HepG2 (cell line): ENCODE results near the gene EIF4G3. TPM values are rescaled to one million over a fixed set of nuclear protein-coding genes. Genes with fewer than 3 reads are reported as not detected.

Source experiments
- ATAC-seq: fragments of 200-7000 bp; cut with Tn5 transposase; 3 replicates; pipeline ENCODE4 v1.9.1; 2020; ENCODE audit warnings: mild to moderate bottlenecking, moderate library complexity
- BruUV-seq: library from RNA; stranded (reverse); fragments of 400-500 nt; replicated peaks from 2 replicates; lab custom pipeline; 2021; lab: Mats Ljungman, UMichigan
- CTCF ChIA-PET: fragments of 300-600 bp; formaldehyde crosslinking; extraction: SDS; loops from one replicate; lab custom pipeline; 2021; ENCODE audit warnings: low total read pairs, inconsistent platforms, low intra/inter-chr PET ratio; lab: Yijun Ruan, JAX
- POLR2A ChIA-PET: fragments of 350-600 bp; sonication (Branson Sonifier 250); formaldehyde crosslinking; loops from one replicate; lab custom pipeline; 2020; ENCODE audit warnings: antibody characterized with exemption, inconsistent platforms; lab: Yijun Ruan, JAX
- DNase-seq: peaks from one replicate; pipeline ENCODE4 v3.0.0-alpha.2; 2015; ENCODE audit warnings: low spot score
- FAIRE-seq: peaks from 3 replicates; lab custom pipeline; 2011; peaks lifted over from hg19 to GRCh38; lab: Jason Lieb, UNC
- H2AFZ ChIP-seq: one replicate; pipeline ENCODE4 v1.6.1; 2011; ENCODE audit warnings: low read length, inconsistent platforms
- H3K27ac ChIP-seq: fragments of 300-600 bp; 3 replicates; pipeline ENCODE4 v1.8.0; 2011; ENCODE audit warnings: mixed run types, mild to moderate bottlenecking, mixed read lengths, low read length, inconsistent platforms; ENCODE audit not compliant: insufficient read depth; ENCODE audit errors: extremely low read length
- H3K27me3 ChIP-seq, 2 experiments: fragments of 200-600 bp in 1 of 2; 2 replicates in 1 of 2; 3 replicates in 1 of 2; pipeline versions ENCODE4 v1.6.0 to v1.8.0; 2011; ENCODE audit warnings: low read length in 2 of 2, mild to moderate bottlenecking in 2 of 2, moderate library complexity in 2 of 2, inconsistent platforms in 1 of 2; ENCODE audit not compliant: insufficient read depth in 2 of 2, control insufficient read depth in 1 of 2
- H3K36me3 ChIP-seq, 2 experiments: fragments of 200-600 bp in 1 of 2; replicated peaks in 1 of 2; 2 replicates in 1 of 2; 3 replicates in 1 of 2; pipeline versions ENCODE4 v1.5.1 to v1.8.0; 2011; ENCODE audit warnings: low read length in 2 of 2, inconsistent platforms in 1 of 2; ENCODE audit not compliant: insufficient read depth in 2 of 2, control insufficient read depth in 1 of 2
- H3K4me1 ChIP-seq: 2 replicates; pipeline ENCODE4 v1.5.1; 2012; ENCODE audit warnings: low read length, inconsistent platforms; ENCODE audit not compliant: insufficient read depth
- H3K4me2 ChIP-seq: 2 replicates; pipeline ENCODE4 v1.6.0; 2011; ENCODE audit warnings: low read depth, low read length, inconsistent platforms
- H3K4me3 ChIP-seq, 3 experiments: fragments of 200-600 bp in 1 of 3; sonication (generic), shearing (Covaris generic) in 1 of 3; replicated peaks in 1 of 3; 2 replicates each; pipeline ENCODE4 v1.5.1; 2011 to 2016; ENCODE audit warnings: low read length in 3 of 3, inconsistent platforms in 2 of 3, low read depth in 2 of 3, mild to moderate bottlenecking in 2 of 3, control low read depth in 1 of 3, mixed read lengths in 1 of 3; ENCODE audit not compliant: insufficient read depth in 1 of 3
- H3K79me2 ChIP-seq: one replicate; pipeline ENCODE4 v1.6.1; 2011; ENCODE audit warnings: low read length, inconsistent platforms; ENCODE audit not compliant: insufficient read depth
- H3K9ac ChIP-seq: 2 replicates; pipeline ENCODE4 v1.6.0; 2011; ENCODE audit warnings: mild to moderate bottlenecking, low read depth, low read length, inconsistent platforms; ENCODE audit not compliant: insufficient read depth
- H3K9me3 ChIP-seq: 2 replicates; pipeline ENCODE4 v1.5.1; 2012; ENCODE audit warnings: mild to moderate bottlenecking, low read length
- H4K20me1 ChIP-seq: 2 replicates; pipeline ENCODE4 v1.6.0; 2011; ENCODE audit warnings: inconsistent platforms, mild to moderate bottlenecking, low read length, moderate library complexity; ENCODE audit not compliant: insufficient read depth
- BRD4 ChIP-seq: sonication (generic); formaldehyde crosslinking; IDR thresholded peaks from 2 replicates; pipeline ENCODE4 v1.4.0; 2020; ENCODE audit warnings: missing genetic modification reagents
- CEBPB ChIP-seq: IDR thresholded peaks from 2 replicates; pipeline ENCODE4 v1.6.1; 2011; ENCODE audit warnings: low read depth, low read length, improper control_type of control experiment, borderline replicate concordance
- EHMT2 ChIP-seq: fragments of 200-600 bp; sonication (generic); IDR thresholded peaks from 2 replicates; pipeline ENCODE4 v1.7.0; 2017; ENCODE audit warnings: antibody characterized with exemption, low read depth, low read length, borderline replicate concordance
- FUBP1 ChIP-seq: sonication (generic); formaldehyde crosslinking; IDR thresholded peaks from 2 replicates; pipeline ENCODE4 v1.5.1; 2020; ENCODE audit warnings: missing genetic modification reagents, mild to moderate bottlenecking, borderline replicate concordance
- MAF1 ChIP-seq: sonication (generic); formaldehyde crosslinking; IDR thresholded peaks from 2 replicates; pipeline ENCODE4 v1.5.0; 2020; ENCODE audit warnings: missing genetic modification reagents, borderline replicate concordance
- MTERF4 ChIP-seq: sonication (generic); formaldehyde crosslinking; IDR thresholded peaks from 2 replicates; pipeline ENCODE4 v1.8.0; 2023; ENCODE audit warnings: mild to moderate bottlenecking, missing genetic modification reagents
- PLSCR1 ChIP-seq: sonication (generic); formaldehyde crosslinking; IDR thresholded peaks from 2 replicates; pipeline ENCODE4 v1.5.0; 2020; ENCODE audit warnings: missing genetic modification reagents, mild to moderate bottlenecking, borderline replicate concordance
- RBM22 ChIP-seq: fragments of 200-400 bp; formaldehyde crosslinking; optimal IDR thresholded peaks from 2 replicates; pipeline ENCODE3; 2017; ENCODE audit warnings: mild to moderate bottlenecking, low read length, moderate library complexity
- SRSF4 ChIP-seq: fragments of 200-400 bp; formaldehyde crosslinking; IDR thresholded peaks from one replicate; pipeline ENCODE4 v1.6.1; 2018; ENCODE audit warnings: mild to moderate bottlenecking, low read depth, low read length, moderate library complexity; ENCODE audit not compliant: poor library complexity, severe bottlenecking
- TEF ChIP-seq: sonication (generic); formaldehyde crosslinking; IDR thresholded peaks from 2 replicates; pipeline ENCODE4 v1.5.0; 2020; ENCODE audit warnings: missing genetic modification reagents
- ZBTB10 ChIP-seq: sonication (generic); formaldehyde crosslinking; IDR thresholded peaks from 2 replicates; pipeline ENCODE4 v1.4.0; 2020; ENCODE audit warnings: missing genetic modification reagents, borderline replicate concordance
- ZBTB7B ChIP-seq: sonication (generic); formaldehyde crosslinking; IDR thresholded peaks from 2 replicates; pipeline ENCODE4 v1.4.0; 2020; ENCODE audit warnings: missing genetic modification reagents
- ZNF30 ChIP-seq: sonication (generic); formaldehyde crosslinking; IDR thresholded peaks from 2 replicates; pipeline ENCODE4 v1.5.0; 2020; ENCODE audit warnings: mild to moderate bottlenecking, missing genetic modification reagents
- ZNF558 ChIP-seq: sonication (generic); formaldehyde crosslinking; IDR thresholded peaks from 2 replicates; pipeline ENCODE4 v1.9.0; 2022; ENCODE audit warnings: mild to moderate bottlenecking, missing genetic modification reagents, borderline replicate concordance
- ZNF660 ChIP-seq: sonication (generic); formaldehyde crosslinking; IDR thresholded peaks from 2 replicates; pipeline ENCODE4 v1.5.1; 2020; ENCODE audit warnings: mild to moderate bottlenecking, low read depth, missing genetic modification reagents, borderline replicate concordance
- ZNF703 ChIP-seq: sonication (generic); formaldehyde crosslinking; IDR thresholded peaks from 2 replicates; pipeline ENCODE4 v1.5.1; 2020; ENCODE audit warnings: missing genetic modification reagents, mild to moderate bottlenecking, moderate library complexity, borderline replicate concordance
- WGBS: methylation state at CpG from one replicate; pipeline ENCODE4 v1.1.6; 2017; ENCODE audit warnings: low lambda C conversion rate; 5-methylcytosine and 5-hydroxymethylcytosine counted together
- in situ Hi-C: cut with HindIII; loops from 2 replicates; pipeline ENCODE4 v1.10.0; 2017; ENCODE audit warnings: low pct_unique_long_range_greater_than_20kb; ENCODE audit not compliant: extremely low pct_ligation_motif_present
- intact Hi-C: fragments of 100-400 bp; cut with micrococcal nuclease; formaldehyde crosslinking; loops from one replicate; pipeline ENCODE4 v1.10.0; 2022; ENCODE audit not compliant: unreplicated experiment
- polyA plus RNA-seq, 8 experiments: library from polyadenylated mRNA; depleted of rRNA in 3 of 8; stranded (reverse) in 7 of 8; unstranded in 1 of 8; fragments of >200 nt; fragmentation: Illumina TruSeq in 4 of 8; extraction: Trizol in 4 of 8; gene quantifications; 2 replicates each; pipeline versions ENCODE4 v1.2.1 to v1.2.3, GENCODE V29; 2011 to 2016; ENCODE audit warnings: low read depth in 4 of 8, missing spikeins in 1 of 8, mixed read lengths in 1 of 8; ENCODE audit not compliant: insufficient read depth in 1 of 8
- total RNA-seq, 5 experiments: library from RNA; depleted of rRNA; stranded (reverse); fragments of >200 nt; fragmentation: Illumina TruSeq; extraction: Trizol; gene quantifications; 2 replicates each; pipeline ENCODE4 v1.2.3, GENCODE V29; 2016; ENCODE audit warnings: low read depth in 1 of 5

Gene EIF4G3
- total and polyA plus RNA-seq, 2 of the 13 experiments (the other 11 are each of a cell fraction or from before 2014, with no cell fraction given) = 22.2 to 27.6 TPM

GRCh38 chr1:21152423-21153100 lies 24.1 kb downstream of the EIF4G3 start:
- no peak for ATAC-seq
- TF ChIP-seq CEBPB (no peak), EHMT2 (no peak), RBM22 (no peak), MAF1 (CRISPR knock-in tag) (no peak), FUBP1 (CRISPR knock-in tag) (no peak), MTERF4 (no peak), ZBTB7B (CRISPR knock-in tag) (no peak), SRSF4 (no peak), ZBTB10 (CRISPR knock-in tag) (no peak), ZNF30 (no peak), BRD4 (CRISPR knock-in tag) (no peak), PLSCR1 (CRISPR knock-in tag) (no peak), ZNF660 (CRISPR knock-in tag) (no peak), ZNF558 (CRISPR knock-in tag) (no peak), ZNF703 (CRISPR knock-in tag) (no peak), TEF (CRISPR knock-in tag) (no peak)
- Histone ChIP-seq H3K9me3 (no peaks in the 10 kb centered on the region), H3K4me3 (no peak overlapping the region), H3K9ac (no peak overlapping the region), H2AFZ (no peak overlapping the region), H4K20me1 (no peaks in the 10 kb centered on the region), H3K27me3 (no peaks in the 10 kb centered on the region), H3K4me2 (no peak overlapping the region), H3K4me1 (no peaks in the 10 kb centered on the region), H3K27ac (no peak overlapping the region), H3K36me3 (peaks cover 7 to 11% of the 10 kb centered on the region in 2 experiments; a peak in 3 of 5 replicates), H3K79me2 (peaks cover 15% of the 10 kb centered on the region)
- CTCF ChIA-PET = no interaction called here
- WGBS = 94% methylated on average over 4 of the region's 4 CpGs
- FAIRE-seq = no peak
- in situ Hi-C loops = no loop called here
- no TSS peak for BruUV-seq
- POLR2A ChIA-PET = no interaction called here
- intact Hi-C loops = no loop called here
- no peak for DNase-seq
